ENCODE data around the gene TMEM130. TPM values are rescaled to one million over a fixed set of nuclear protein-coding genes. Genes with fewer than 3 reads are reported as not detected.

TMEM130 gene
- total RNA-seq, 2 experiments from 2014 or later = not detected

- Mint-ChIP-seq H3K27me3 (no peaks in the 10 kb centered on the region), H3K9me3 (peaks cover 8% of the 10 kb centered on the region)
- CTCF ChIA-PET = no interaction called here
These were observed 59.5 kb downstream of the TMEM130 start for GRCh38 chr7:98810153-98810802.

GRCh38 chr7:98808751-98809460, 60.9 kb downstream of the TMEM130 start:
- POLR2A ChIA-PET = no interaction called here
- CTCF ChIA-PET = no interaction called here

More at GRCh38 chr7:98810153-98810802, 59.5 kb downstream of the TMEM130 start:
- Mint-ChIP-seq H3K4me3 (no peak overlapping the region), H3K36me3 (ENCODE audit: low read depth) (no peaks in the 10 kb centered on the region), H3K4me1 (no peaks in the 10 kb centered on the region), H3K27ac (no peak overlapping the region)
- POLR2A ChIA-PET = no interaction called here
- no peak for DNase-seq

GRCh38 chr7:98807068-98808048, 62.5 kb downstream of the TMEM130 start:
- POLR2A ChIA-PET = no interaction called here
- CTCF ChIA-PET = no interaction called here
- Mint-ChIP-seq H3K9me3 (peaks cover 8% of the 10 kb centered on the region), H3K27ac (no peak overlapping the region), H3K36me3 (ENCODE audit: low read depth) (no peaks in the 10 kb centered on the region), H3K4me3 (no peak overlapping the region), H3K27me3 (no peaks in the 10 kb centered on the region), H3K4me1 (no peaks in the 10 kb centered on the region)
- DNase-seq = no peak

More at GRCh38 chr7:98808751-98809460, 60.9 kb downstream of the TMEM130 start:
- no peak for DNase-seq
- H3K27ac Mint-ChIP-seq = no peak overlapping the region
- no peaks in the 10 kb centered on the region for H3K36me3 Mint-ChIP-seq (ENCODE audit: low read depth)
- no peaks in the 10 kb centered on the region for H3K27me3 Mint-ChIP-seq
- H3K4me1 Mint-ChIP-seq = no peaks in the 10 kb centered on the region
- H3K4me3 Mint-ChIP-seq = no peak overlapping the region
- H3K9me3 Mint-ChIP-seq = peaks cover 8% of the 10 kb centered on the region

- CTCF ChIA-PET = no interaction called here
These were observed 63.6 kb downstream of the TMEM130 start for GRCh38 chr7:98805956-98806838.

GRCh38 chr7:98802781-98803110, 67.1 kb downstream of the TMEM130 start:
- Mint-ChIP-seq H3K27ac (no peak overlapping the region), H3K4me3 (no peak overlapping the region), H3K4me1 (no peaks in the 10 kb centered on the region), H3K9me3 (peaks cover 2% of the 10 kb centered on the region), H3K36me3 (ENCODE audit: low read depth) (no peaks in the 10 kb centered on the region), H3K27me3 (no peaks in the 10 kb centered on the region)
- ChIA-PET POLR2A (no interaction called here), CTCF (interaction anchor here (1.3 kb wide), 1 partner anchor 14 kb away, joined by 3 read pairs; no protein-coding TSS in a partner anchor)
- no peak for DNase-seq

More at GRCh38 chr7:98805956-98806838, 63.6 kb downstream of the TMEM130 start:
- Mint-ChIP-seq H3K27ac (no peak overlapping the region), H3K36me3 (ENCODE audit: low read depth) (no peaks in the 10 kb centered on the region), H3K9me3 (peaks cover 7% of the 10 kb centered on the region), H3K27me3 (no peaks in the 10 kb centered on the region), H3K4me3 (no peak overlapping the region), H3K4me1 (no peaks in the 10 kb centered on the region)
- DNase-seq = no peak
- POLR2A ChIA-PET = no interaction called here

GRCh38 chr7:98802088-98802780, 67.6 kb downstream of the TMEM130 start:
- Mint-ChIP-seq H3K27me3 (no peaks in the 10 kb centered on the region), H3K27ac (no peak overlapping the region), H3K9me3 (peaks cover 2% of the 10 kb centered on the region), H3K4me3 (no peak overlapping the region), H3K36me3 (ENCODE audit: low read depth) (no peaks in the 10 kb centered on the region), H3K4me1 (no peaks in the 10 kb centered on the region)
- peak; percentile 6 for DNase-seq
- CTCF ChIA-PET = interaction anchor here (1.3 kb wide), 1 partner anchor 13 kb away, joined by 3 read pairs; no protein-coding TSS in a partner anchor
- POLR2A ChIA-PET = no interaction called here

- Mint-ChIP-seq H3K27me3 (no peaks in the 10 kb centered on the region), H3K36me3 (ENCODE audit: low read depth) (no peaks in the 10 kb centered on the region), H3K27ac (no peak overlapping the region), H3K4me1 (peaks cover 3% of the 10 kb centered on the region), H3K9me3 (peaks cover 3% of the 10 kb centered on the region), H3K4me3 (no peak overlapping the region)
- DNase-seq = no peak
- ChIA-PET CTCF (interaction anchor here (0.6 kb wide), 1 partner anchor 394 kb away, joined by 6 read pairs; no protein-coding TSS in a partner anchor), POLR2A (no interaction called here)
These were observed 68.8 kb downstream of the TMEM130 start for GRCh38 chr7:98800996-98801395.

- CTCF ChIA-PET = no interaction called here
These were observed 72.7 kb downstream of the TMEM130 start for GRCh38 chr7:98797150-98797549.

More at GRCh38 chr7:98797150-98797549, 72.7 kb downstream of the TMEM130 start:
- Mint-ChIP-seq H3K4me3 (no peak overlapping the region), H3K27me3 (peaks cover 2% of the 10 kb centered on the region), H3K36me3 (ENCODE audit: low read depth) (no peaks in the 10 kb centered on the region), H3K4me1 (peaks cover 4% of the 10 kb centered on the region), H3K27ac (no peak overlapping the region), H3K9me3 (peaks cover 9% of the 10 kb centered on the region)
- POLR2A ChIA-PET = no interaction called here
- DNase-seq = no peak

Small RNAs within 50 kb of the gene (microRNA-seq; reads per million reads assigned to microRNA genes)
- 4.8 reads per million, percentile 26 among the genes with 10 or more reads in this experiment for gene MIR3609 (ENCODE audit: borderline microRNAs expressed, borderline replicate concordance)

Other genes with a start within 250 kb of the TMEM130 start
- gene TRRAP, start 8.5 kb upstream of the TMEM130 start, total RNA-seq = 10 to 100 TPM; 63.4 to 65.1 TPM

Measured in activated CD4-positive, alpha-beta T cell treated with anti-CD3 and anti-CD28 coated beads, Interleukin-2, amount 10 ng/mL, durations not matched to agents 7 days and 5 days (primary cell).